GM12864 (cell line): ENCODE results near the gene TCF15.
A peak's percentile ranks its signal among the peaks of the same experiment; 100 is the strongest.
"Not testable (repeated sequence)": the region's sequence is repeated elsewhere in the genome, so short reads cannot be mapped to it uniquely, and the experiment has no call there.

Source experiments
- DNase-seq: peaks from one replicate; pipeline ENCODE4 v3.0.0-alpha.2; 2011; ENCODE audit warnings: low read depth
- H3K4me3 ChIP-seq: 2 replicates; pipeline ENCODE4 v1.5.1; 2011; ENCODE audit warnings: mild to moderate bottlenecking, low read depth, low read length, control low read depth
- TF ChIP-seq, protein P1 (sequence below): IDR thresholded peaks from 2 replicates; pipeline ENCODE4 v1.5.1; 2011; ENCODE audit warnings: low read depth, mild to moderate bottlenecking, moderate library complexity, low read length, control low read depth, inconsistent platforms; ENCODE audit errors: missing control alignments

The TCF15 gene

DNA sequence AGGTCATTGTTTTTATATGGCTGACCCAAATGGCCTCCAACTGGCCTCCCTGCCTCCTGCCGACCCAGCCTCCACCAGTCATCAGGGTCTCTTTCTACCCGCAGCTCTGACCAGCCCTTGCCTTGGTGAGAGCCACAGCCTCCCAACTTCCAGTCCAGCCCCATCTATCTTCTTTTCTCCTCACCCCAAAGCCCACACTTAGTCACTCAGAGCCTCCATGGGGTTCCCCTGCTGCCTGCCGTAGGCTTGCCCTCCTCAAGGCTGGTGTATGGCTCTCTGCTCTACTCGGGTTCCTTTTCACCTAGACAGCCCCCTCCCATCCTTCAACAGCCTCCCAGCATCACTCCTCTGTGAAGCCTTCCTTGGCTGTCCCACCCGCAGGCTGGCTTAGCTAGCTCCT lies 18.2 kb downstream of the TCF15 start:
- no peak overlapping the region for H3K4me3 ChIP-seq
- no peak for DNase-seq
- TF ChIP-seq, protein P1, sequence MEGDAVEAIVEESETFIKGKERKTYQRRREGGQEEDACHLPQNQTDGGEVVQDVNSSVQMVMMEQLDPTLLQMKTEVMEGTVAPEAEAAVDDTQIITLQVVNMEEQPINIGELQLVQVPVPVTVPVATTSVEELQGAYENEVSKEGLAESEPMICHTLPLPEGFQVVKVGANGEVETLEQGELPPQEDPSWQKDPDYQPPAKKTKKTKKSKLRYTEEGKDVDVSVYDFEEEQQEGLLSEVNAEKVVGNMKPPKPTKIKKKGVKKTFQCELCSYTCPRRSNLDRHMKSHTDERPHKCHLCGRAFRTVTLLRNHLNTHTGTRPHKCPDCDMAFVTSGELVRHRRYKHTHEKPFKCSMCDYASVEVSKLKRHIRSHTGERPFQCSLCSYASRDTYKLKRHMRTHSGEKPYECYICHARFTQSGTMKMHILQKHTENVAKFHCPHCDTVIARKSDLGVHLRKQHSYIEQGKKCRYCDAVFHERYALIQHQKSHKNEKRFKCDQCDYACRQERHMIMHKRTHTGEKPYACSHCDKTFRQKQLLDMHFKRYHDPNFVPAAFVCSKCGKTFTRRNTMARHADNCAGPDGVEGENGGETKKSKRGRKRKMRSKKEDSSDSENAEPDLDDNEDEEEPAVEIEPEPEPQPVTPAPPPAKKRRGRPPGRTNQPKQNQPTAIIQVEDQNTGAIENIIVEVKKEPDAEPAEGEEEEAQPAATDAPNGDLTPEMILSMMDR, result no peak

DNA sequence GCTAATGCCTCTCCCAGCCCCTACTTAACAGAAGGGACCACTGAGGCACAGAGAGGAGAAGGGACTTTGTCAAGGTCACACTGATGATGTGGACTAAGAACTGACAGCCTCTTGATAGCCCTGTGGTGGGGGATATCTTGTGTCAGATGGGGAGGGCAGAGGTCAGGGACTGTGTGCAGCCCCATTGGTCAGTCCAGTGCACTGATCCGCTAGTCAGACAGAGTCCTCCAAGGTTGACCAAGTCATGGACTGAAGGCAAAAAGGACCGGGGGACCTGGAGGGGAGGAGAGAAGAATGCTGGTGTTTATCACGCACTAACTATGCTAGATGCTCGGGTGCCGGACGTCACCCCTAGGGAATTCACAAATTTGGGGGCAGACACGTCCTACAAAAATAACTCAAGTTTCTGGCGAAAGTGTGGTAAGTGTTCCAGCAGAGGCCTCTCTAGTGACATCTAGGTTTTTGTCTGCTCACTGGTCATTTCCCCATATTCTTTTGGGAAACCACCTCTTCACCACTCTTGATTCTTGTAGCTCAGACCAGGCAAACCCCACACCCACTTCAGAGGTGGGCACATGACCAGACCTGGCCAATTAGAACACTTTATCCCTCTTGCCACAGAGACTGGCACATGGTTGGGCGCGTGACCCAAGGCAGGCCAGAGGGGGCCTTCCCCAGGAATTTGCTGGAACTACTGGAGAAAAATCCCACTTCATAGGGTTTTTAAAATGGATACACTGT lies 21.0 kb downstream of the TCF15 start:
- H3K4me3 ChIP-seq, result no peak overlapping the region
- TF ChIP-seq, protein P1, result peak; percentile 22
- DNase-seq, result peak; percentile 51

DNA sequence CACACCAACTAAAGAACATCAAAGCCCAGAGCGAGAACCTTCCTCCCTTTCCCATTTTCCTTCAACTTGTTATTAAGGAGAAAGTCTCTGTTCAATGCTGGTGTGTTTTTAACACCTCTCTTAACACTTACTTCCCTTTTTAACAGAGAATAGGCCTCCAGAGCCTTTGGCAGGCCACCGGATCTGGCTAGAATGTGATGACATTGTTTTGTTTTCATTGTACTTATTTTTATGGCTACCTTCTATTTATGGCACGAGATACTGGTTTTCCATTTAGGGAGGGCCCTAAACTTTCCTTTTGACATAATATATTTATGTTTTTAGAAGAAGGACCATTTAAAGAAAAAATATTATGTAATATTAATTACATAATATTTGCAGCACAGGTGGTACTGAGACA lies 21.6 kb downstream of the TCF15 start:
- no peak overlapping the region for H3K4me3 ChIP-seq
- DNase-seq, result no peak
- TF ChIP-seq, protein P1, result no peak

DNA sequence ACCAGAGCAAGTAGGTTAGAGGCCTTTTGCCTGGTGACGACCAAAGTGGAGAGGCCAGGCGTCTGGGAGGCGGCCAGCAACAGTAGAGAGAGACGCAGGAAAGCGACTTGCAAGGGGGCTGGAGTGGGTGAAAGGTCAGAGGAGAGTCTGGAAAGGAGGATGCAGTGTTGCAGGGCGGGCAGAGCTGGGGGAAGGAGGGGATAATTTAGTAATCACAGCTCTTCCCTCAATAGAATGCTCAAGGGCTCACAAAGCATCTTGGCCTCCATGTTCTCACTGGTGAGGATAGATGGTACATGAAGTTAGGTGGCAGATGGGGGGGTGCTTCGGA lies 25.2 kb downstream of the TCF15 start:
- H3K4me3 ChIP-seq, result no peak overlapping the region
- TF ChIP-seq, protein P1, result no peak
- DNase-seq, result no peak

DNA sequence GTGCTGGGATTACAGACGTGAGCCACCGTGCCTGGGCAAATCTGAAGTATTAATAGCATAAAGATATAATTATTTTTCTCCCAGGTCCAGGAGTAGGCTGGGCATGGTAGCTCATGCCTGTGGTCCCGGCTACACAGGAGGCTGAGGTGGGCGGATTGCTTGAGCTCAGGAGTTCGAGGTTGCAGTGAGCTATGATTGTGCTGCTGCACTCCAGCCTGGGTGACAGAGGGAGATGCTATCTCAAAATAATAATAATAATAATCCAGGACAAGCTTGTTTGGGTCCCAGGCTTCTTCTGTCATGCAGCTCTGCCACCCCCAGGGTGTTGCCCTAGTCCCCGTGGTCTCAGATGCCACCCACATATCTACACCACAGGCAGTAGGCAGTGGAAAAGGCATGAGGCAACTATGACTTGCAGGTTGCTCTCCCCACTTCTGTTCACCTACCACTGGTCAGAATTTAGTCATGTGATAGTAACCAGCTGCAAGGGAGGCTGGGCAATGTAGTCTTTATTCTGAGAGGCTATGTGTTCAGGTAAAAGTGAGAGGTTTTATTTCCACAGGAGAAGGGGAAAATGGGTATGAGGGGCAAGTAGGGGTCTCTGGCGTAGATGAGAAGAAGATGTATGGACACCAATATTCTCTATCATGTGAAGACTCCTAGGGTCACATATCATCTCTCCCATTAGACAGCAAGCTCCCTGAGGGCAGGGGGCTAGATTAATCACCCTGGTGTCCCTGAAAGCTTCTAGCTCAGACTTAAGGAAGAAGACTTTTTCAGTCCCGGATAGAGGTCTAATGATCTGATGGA lies 25.7 kb downstream of the TCF15 start:
- TF ChIP-seq, protein P1, result no peak
- no peak overlapping the region for H3K4me3 ChIP-seq
- no peak for DNase-seq

DNA sequence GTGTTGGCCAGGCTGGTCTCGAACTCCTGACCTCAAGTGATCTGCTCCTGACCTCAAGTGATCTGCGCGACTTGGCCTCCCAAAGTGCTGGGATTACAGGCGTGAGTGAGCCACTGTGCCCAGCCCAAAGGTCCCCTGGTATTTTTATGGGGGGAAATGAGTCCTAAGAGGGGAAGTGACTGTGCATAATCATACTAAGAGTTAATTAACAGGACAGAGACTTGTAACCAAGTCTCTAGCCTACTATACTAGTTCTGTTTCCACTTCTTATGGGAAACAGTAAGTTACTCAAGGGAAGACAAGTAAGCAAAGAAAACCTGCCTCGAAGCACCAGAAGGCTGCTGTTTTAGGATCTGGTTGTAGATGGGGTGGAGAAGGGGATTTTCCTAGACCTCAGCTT lies 27.9 kb downstream of the TCF15 start:
- DNase-seq, result no peak
- TF ChIP-seq, protein P1, result no peak
- H3K4me3 ChIP-seq, result no peak overlapping the region

DNA sequence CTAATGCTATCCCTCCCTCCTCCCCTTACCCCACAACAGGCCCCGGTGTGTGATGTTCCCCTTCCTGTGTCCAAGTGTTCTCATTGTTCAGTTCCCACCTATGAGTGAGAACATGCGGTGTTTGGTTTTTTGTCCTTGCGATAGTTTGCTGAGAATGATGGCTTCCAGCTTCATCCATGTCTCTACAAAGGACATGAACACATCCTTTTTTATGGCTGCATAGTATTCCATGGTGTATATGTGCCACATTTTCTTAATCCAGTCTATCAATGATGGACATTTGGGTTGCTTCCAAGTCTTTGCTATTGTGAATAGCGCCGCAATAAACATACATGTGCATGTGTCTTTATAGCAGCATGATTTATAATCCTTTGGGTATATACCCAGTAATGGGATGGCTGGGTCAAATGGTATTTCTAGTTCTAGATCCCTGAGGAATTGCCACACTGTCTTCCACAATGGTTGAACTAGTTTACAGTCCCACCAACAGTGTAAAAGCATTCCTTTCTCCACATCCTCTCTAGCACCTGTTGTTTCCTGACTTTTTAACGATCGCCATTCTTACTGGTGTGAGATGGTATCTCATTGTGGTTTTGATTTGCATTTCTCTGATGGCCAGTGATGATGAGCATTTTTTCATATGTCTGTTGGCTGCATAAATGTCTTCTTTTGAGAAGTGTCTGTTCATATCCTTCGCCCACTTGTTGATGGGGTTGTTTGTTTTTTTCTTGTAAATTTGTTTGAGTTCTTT lies 31.0 kb downstream of the TCF15 start:
- not testable (repeated sequence) for DNase-seq, H3K4me3 ChIP-seq
